A549 (cell line): ENCODE measurements around the gene LAMB3.

Experiments used
- CTCF ChIP-seq: fragments of >200 bp; sonication (Bioruptor Twin); formaldehyde crosslinking; IDR thresholded peaks from 3 replicates; pipeline ENCODE4 v1.5.1; 2016
- POLR2A ChIP-seq: IDR thresholded peaks from 2 replicates; pipeline ENCODE4 v1.6.1; 2012; ENCODE audit warnings: mild to moderate bottlenecking, low read length

- no peak for TF ChIP-seq CTCF
- TF ChIP-seq POLR2A: no peak
Measured at GRCh38 chr1:209641832-209642172, 10.4 kb downstream of the LAMB3 start.
